SK-N-SH treated with all-trans-retinoic acid at 6 μM for 48 hours (cell line): ENCODE results near the gene USH2A.

Source experiments
- ARNTL ChIP-seq: fragments of 450-650 bp; formaldehyde crosslinking; IDR thresholded peaks from 2 replicates; pipeline ENCODE4 v1.5.0; 2020; ENCODE audit warnings: low read depth, mild to moderate bottlenecking, moderate library complexity, borderline replicate concordance
- BACH2 ChIP-seq: fragments of 250-450 bp; sonication (Bioruptor Pico); IDR thresholded peaks from 2 replicates; pipeline ENCODE4 v1.9.0; 2021; ENCODE audit warnings: mild to moderate bottlenecking, borderline replicate concordance
- CREB5 ChIP-seq: fragments of 250-450 bp; sonication (Bioruptor Pico); IDR thresholded peaks from 2 replicates; pipeline ENCODE4 v1.5.1; 2020; ENCODE audit warnings: low read depth, mild to moderate bottlenecking, moderate library complexity
- CSDC2 ChIP-seq: fragments of 250-450 bp; sonication (Bioruptor Pico); IDR thresholded peaks from 2 replicates; pipeline ENCODE4 v1.5.0; 2020; ENCODE audit warnings: mild to moderate bottlenecking, moderate library complexity
- ESRRG ChIP-seq: fragments of 250-450 bp; sonication (Bioruptor Pico); IDR thresholded peaks from 2 replicates; pipeline ENCODE4 v1.6.1; 2021; ENCODE audit warnings: mild to moderate bottlenecking
- PATZ1 ChIP-seq: fragments of 250-450 bp; sonication (Bioruptor Pico); IDR thresholded peaks from 2 replicates; pipeline ENCODE4 v1.8.0; 2020; ENCODE audit warnings: mild to moderate bottlenecking, moderate library complexity, borderline replicate concordance
- PPARA ChIP-seq: fragments of 250-450 bp; sonication (Bioruptor Pico); IDR thresholded peaks from 2 replicates; pipeline ENCODE4 v1.5.0; 2020; ENCODE audit warnings: mild to moderate bottlenecking, borderline replicate concordance
- RARB ChIP-seq: fragments of 250-450 bp; sonication (Bioruptor Pico); IDR thresholded peaks from 2 replicates; pipeline ENCODE4 v1.8.0; 2021; ENCODE audit warnings: mild to moderate bottlenecking, moderate library complexity
- TCF4 ChIP-seq: fragments of 250-450 bp; sonication (Bioruptor Pico); IDR thresholded peaks from 2 replicates; pipeline ENCODE4 v1.8.0; 2021; ENCODE audit warnings: mild to moderate bottlenecking, moderate library complexity, borderline replicate concordance
- TOX ChIP-seq: fragments of 250-450 bp; sonication (Bioruptor Pico); IDR thresholded peaks from 2 replicates; pipeline ENCODE4 v1.8.0; 2021; ENCODE audit warnings: mild to moderate bottlenecking, moderate library complexity, borderline replicate concordance
- ZFP3 ChIP-seq: fragments of 250-450 bp; sonication (Bioruptor Pico); IDR thresholded peaks from 2 replicates; pipeline ENCODE4 v1.5.0; 2020; ENCODE audit warnings: mild to moderate bottlenecking, moderate library complexity
- ZFP30 ChIP-seq: fragments of 450-650 bp; formaldehyde crosslinking; IDR thresholded peaks from 2 replicates; pipeline ENCODE4 v1.5.0; 2022; ENCODE audit warnings: mild to moderate bottlenecking, moderate library complexity
- ZNF8 ChIP-seq: fragments of 450-650 bp; formaldehyde crosslinking; IDR thresholded peaks from 2 replicates; pipeline ENCODE4 v1.5.0; 2020; ENCODE audit warnings: mild to moderate bottlenecking, moderate library complexity

- TF ChIP-seq BACH2 (CRISPR knock-in tag) (no peak), ZFP30 (CRISPR knock-in tag) (no peak), ARNTL (CRISPR knock-in tag) (no peak), CSDC2 (no peak), RARB (CRISPR knock-in tag) (no peak), ZNF8 (CRISPR knock-in tag) (no peak), ZFP3 (CRISPR knock-in tag) (no peak), TOX (CRISPR knock-in tag) (no peak), TCF4 (CRISPR knock-in tag) (no peak), CREB5 (CRISPR knock-in tag) (no peak), PPARA (no peak), PATZ1 (CRISPR knock-in tag) (no peak), ESRRG (CRISPR knock-in tag) (no peak)
Measured at GRCh38 chr1:215875236-215875635, 548.0 kb downstream of the USH2A start.
